ENCODE results near the gene COX4I1. TPM values are rescaled to one million over a fixed set of nuclear protein-coding genes. Genes with fewer than 3 reads are reported as not detected.
A peak's percentile ranks its signal among the peaks of the same experiment; 100 is the strongest.
"Not testable (repeated sequence)": the region's sequence is repeated elsewhere in the genome, so short reads cannot be mapped to it uniquely, and the experiment has no call there.

COX4I1 gene
- total RNA-seq, 1 experiment from 2014 or later, result 417 TPM

- Histone ChIP-seq H3K4me3 (ENCODE audit: low read length) (peak overlapping the region; percentile 49), H2AFZ (ENCODE audit: low read length) (no peak overlapping the region), H3K4me2 (ENCODE audit: low read depth, low read length, poor library complexity, severe bottlenecking) (peak overlapping the region; percentile 64), H4K20me1 (ENCODE audit: insufficient read depth, low read depth, low read length) (no peaks in the 10 kb centered on the region), H3K27me3 (ENCODE audit: low read length) (no peaks in the 10 kb centered on the region), H3K9me3 (ENCODE audit: low read length) (no peaks in the 10 kb centered on the region), H3K9ac (ENCODE audit: low read length) (peak overlapping the region; percentile 42), H3K36me3 (ENCODE audit: insufficient read depth, low read length) (no peaks in the 10 kb centered on the region), H3K27ac (ENCODE audit: low read length) (peak overlapping the region; percentile 84), H3K9me2 (replicated peaks; ENCODE audit: insufficient read depth, low read length) (no peaks in the 10 kb centered on the region), H3K79me2 (ENCODE audit: low read length) (no peaks in the 10 kb centered on the region), H3K4me1 (ENCODE audit: low read length) (peaks cover 33% of the 10 kb centered on the region)
- DNase-seq, result peak; percentile 93
Measured at GRCh38 chr16:85832570-85833218, 33.2 kb downstream of the COX4I1 start.

GRCh38 chr16:85833219-85833920 lies 33.9 kb downstream of the COX4I1 start:
- H3K4me3 ChIP-seq (ENCODE audit: low read length), result peak overlapping the region; percentile 49
- H3K4me2 ChIP-seq (ENCODE audit: low read depth, low read length, poor library complexity, severe bottlenecking), result peak overlapping the region; percentile 64

GRCh38 chr16:85834741-85835140 lies 35.2 kb downstream of the COX4I1 start:
- Histone ChIP-seq H3K9me3 (ENCODE audit: low read length) (no peaks in the 10 kb centered on the region), H3K27ac (ENCODE audit: low read length) (no peak overlapping the region), H3K79me2 (ENCODE audit: low read length) (no peaks in the 10 kb centered on the region), H3K27me3 (ENCODE audit: low read length) (no peaks in the 10 kb centered on the region), H4K20me1 (ENCODE audit: insufficient read depth, low read depth, low read length) (no peaks in the 10 kb centered on the region), H3K4me2 (ENCODE audit: low read depth, low read length, poor library complexity, severe bottlenecking) (no peak overlapping the region), H3K4me1 (ENCODE audit: low read length) (peaks cover 33% of the 10 kb centered on the region), H3K9ac (ENCODE audit: low read length) (no peak overlapping the region), H3K4me3 (ENCODE audit: low read length) (no peak overlapping the region), H3K9me2 (replicated peaks; ENCODE audit: insufficient read depth, low read length) (no peaks in the 10 kb centered on the region), H3K36me3 (ENCODE audit: insufficient read depth, low read length) (no peaks in the 10 kb centered on the region), H2AFZ (ENCODE audit: low read length) (no peak overlapping the region)
- no peak for DNase-seq

More at GRCh38 chr16:85833219-85833920, 33.9 kb downstream of the COX4I1 start:
- Histone ChIP-seq H3K79me2 (ENCODE audit: low read length) (no peaks in the 10 kb centered on the region), H2AFZ (ENCODE audit: low read length) (no peak overlapping the region), H3K27ac (ENCODE audit: low read length) (peak overlapping the region; percentile 84), H3K9me2 (replicated peaks; ENCODE audit: insufficient read depth, low read length) (no peaks in the 10 kb centered on the region), H3K9ac (ENCODE audit: low read length) (peak overlapping the region; percentile 42), H4K20me1 (ENCODE audit: insufficient read depth, low read depth, low read length) (no peaks in the 10 kb centered on the region), H3K27me3 (ENCODE audit: low read length) (no peaks in the 10 kb centered on the region), H3K4me1 (ENCODE audit: low read length) (peaks cover 33% of the 10 kb centered on the region), H3K36me3 (ENCODE audit: insufficient read depth, low read length) (no peaks in the 10 kb centered on the region), H3K9me3 (ENCODE audit: low read length) (no peaks in the 10 kb centered on the region)
- DNase-seq, result peak; percentile 48

GRCh38 chr16:85835227-85835751 lies 35.8 kb downstream of the COX4I1 start:
- no peak for DNase-seq
- H3K4me1 ChIP-seq (ENCODE audit: low read length), result peaks cover 33% of the 10 kb centered on the region
- H3K36me3 ChIP-seq (ENCODE audit: insufficient read depth, low read length), result no peaks in the 10 kb centered on the region
- H2AFZ ChIP-seq (ENCODE audit: low read length), result no peak overlapping the region
- no peak overlapping the region for H3K27ac ChIP-seq (ENCODE audit: low read length)
- no peaks in the 10 kb centered on the region for H3K9me3 ChIP-seq (ENCODE audit: low read length)
- H3K4me2 ChIP-seq (ENCODE audit: low read depth, low read length, poor library complexity, severe bottlenecking), result no peak overlapping the region
- H3K4me3 ChIP-seq (ENCODE audit: low read length), result no peak overlapping the region
- no peaks in the 10 kb centered on the region for H3K79me2 ChIP-seq (ENCODE audit: low read length)
- no peak overlapping the region for H3K9ac ChIP-seq (ENCODE audit: low read length)
- H3K9me2 ChIP-seq (replicated peaks; ENCODE audit: insufficient read depth, low read length), result no peaks in the 10 kb centered on the region
- no peaks in the 10 kb centered on the region for H4K20me1 ChIP-seq (ENCODE audit: insufficient read depth, low read depth, low read length)
- no peaks in the 10 kb centered on the region for H3K27me3 ChIP-seq (ENCODE audit: low read length)

- Histone ChIP-seq H4K20me1 (ENCODE audit: insufficient read depth, low read depth, low read length) (no peaks in the 10 kb centered on the region), H3K4me3 (ENCODE audit: low read length) (peak overlapping the region; percentile 31; the same call in 1 of the 2 replicates), H3K9ac (ENCODE audit: low read length) (peak overlapping the region; percentile 21; the same call in 1 of the 2 replicates), H3K79me2 (ENCODE audit: low read length) (no peaks in the 10 kb centered on the region), H3K9me3 (ENCODE audit: low read length) (no peaks in the 10 kb centered on the region), H3K27me3 (ENCODE audit: low read length) (no peaks in the 10 kb centered on the region), H3K4me1 (ENCODE audit: low read length) (peaks cover 33% of the 10 kb centered on the region), H3K9me2 (replicated peaks; ENCODE audit: insufficient read depth, low read length) (no peaks in the 10 kb centered on the region), H3K4me2 (ENCODE audit: low read depth, low read length, poor library complexity, severe bottlenecking) (peak overlapping the region; percentile 42), H3K36me3 (ENCODE audit: insufficient read depth, low read length) (no peaks in the 10 kb centered on the region), H3K27ac (ENCODE audit: low read length) (no peak overlapping the region), H2AFZ (ENCODE audit: low read length) (no peak overlapping the region)
- DNase-seq, result peak; percentile 48
Measured at GRCh38 chr16:85835956-85836705, 36.6 kb downstream of the COX4I1 start.

- no peak overlapping the region for H3K27ac ChIP-seq (ENCODE audit: low read length)
- no peak for DNase-seq
- H3K36me3 ChIP-seq (ENCODE audit: insufficient read depth, low read length), result no peaks in the 10 kb centered on the region
- no peak overlapping the region for H2AFZ ChIP-seq (ENCODE audit: low read length)
- no peaks in the 10 kb centered on the region for H3K79me2 ChIP-seq (ENCODE audit: low read length)
- H3K4me3 ChIP-seq (ENCODE audit: low read length), result peak overlapping the region; percentile 31; the same call in 1 of the 2 replicates
- no peaks in the 10 kb centered on the region for H4K20me1 ChIP-seq (ENCODE audit: insufficient read depth, low read depth, low read length)
- H3K27me3 ChIP-seq (ENCODE audit: low read length), result no peaks in the 10 kb centered on the region
- no peaks in the 10 kb centered on the region for H3K9me2 ChIP-seq (replicated peaks; ENCODE audit: insufficient read depth, low read length)
- H3K4me1 ChIP-seq (ENCODE audit: low read length), result peaks cover 30% of the 10 kb centered on the region
- H3K9me3 ChIP-seq (ENCODE audit: low read length), result no peaks in the 10 kb centered on the region
- no peak overlapping the region for H3K9ac ChIP-seq (ENCODE audit: low read length)
- peak overlapping the region; percentile 42 for H3K4me2 ChIP-seq (ENCODE audit: low read depth, low read length, poor library complexity, severe bottlenecking)
Measured at GRCh38 chr16:85836706-85837582, 37.4 kb downstream of the COX4I1 start.

- H3K4me3 ChIP-seq (ENCODE audit: low read length); H4K20me1 ChIP-seq (ENCODE audit: insufficient read depth, low read depth, low read length); H3K36me3 ChIP-seq (ENCODE audit: insufficient read depth, low read length); H3K4me2 ChIP-seq (ENCODE audit: low read depth, low read length, poor library complexity, severe bottlenecking); H2AFZ ChIP-seq (ENCODE audit: low read length); H3K9ac ChIP-seq (ENCODE audit: low read length); H3K27ac ChIP-seq (ENCODE audit: low read length); DNase-seq; H3K27me3 ChIP-seq (ENCODE audit: low read length); H3K9me2 ChIP-seq (replicated peaks; ENCODE audit: insufficient read depth, low read length); H3K9me3 ChIP-seq (ENCODE audit: low read length); H3K79me2 ChIP-seq (ENCODE audit: low read length): not testable (repeated sequence)
- H3K4me1 ChIP-seq (ENCODE audit: low read length), result peaks cover 23% of the 10 kb centered on the region
Measured at GRCh38 chr16:85837654-85838053, 38.2 kb downstream of the COX4I1 start.
